A549 treated with dexamethasone at 1 μM for 4 hours (cell line): ENCODE results near the gene ERCC6L. TPM values are rescaled to one million over a fixed set of nuclear protein-coding genes. Genes with fewer than 3 reads are reported as not detected.

Source experiments
- total RNA-seq: library from RNA; stranded (reverse); fragments of 200-300 nt; extraction: Qiagen RNA extraction; gene quantifications from 5 replicates; pipeline ENCODE4 v1.2.3, GENCODE V29; 2022

Gene ERCC6L
- total RNA-seq: 11.3 to 13.1 TPM (median 12.4 TPM) in 5 replicates

GRCh38 chrX:72238721-72239475, at the start of gene ERCC6L:
Gene ERCC6L, minus strand, starts transcription at chrX:72239027. Its CDS starts 116 bp downstream, at chrX:72238911.

GRCh38 chrX:72181178-72182125, 57.4 kb downstream of the ERCC6L start, which contains the start of gene PIN4:
Gene PIN4, plus strand, starts transcription at chrX:72181757. Its CDS starts 29 bp downstream, at chrX:72181786.

Other genes with a start within 250 kb of the ERCC6L start
- gene RTL5, start 107.1 kb downstream of the ERCC6L start, total RNA-seq: 2.0 to 2.7 TPM (median 2.5 TPM) in 5 replicates
- gene PIN4, start 57.3 kb downstream of the ERCC6L start, total RNA-seq: 38.9 to 79.0 TPM (median 39.4 TPM) in 5 replicates
- 1,489 to 2,409 TPM (median 1,518 TPM) in 5 replicates for gene RPS4X, start 38.2 kb upstream of the ERCC6L start, total RNA-seq
- gene CITED1, start 66.9 kb upstream of the ERCC6L start, total RNA-seq: 1.5 to 2.0 TPM (median 1.7 TPM) in 5 replicates